ENCODE data around the gene GPR156. TPM values are rescaled to one million over a fixed set of nuclear protein-coding genes. Genes with fewer than 3 reads are reported as not detected.

The GPR156 gene
- total and polyA plus RNA-seq, 2 of the 4 experiments (the other 2 are of a cell fraction) = 0.09 to 0.18 TPM

- DNase-seq (no peak), ATAC-seq (ENCODE audit: low read depth) (no peak)
- ChIA-PET CTCF (no interaction called here), POLR2A (ENCODE audit: unreplicated experiment) (no interaction called here)
- no peak overlapping the region for H3K23ac ChIP-seq (ENCODE audit: low read depth, low read length)
- no peaks in the 10 kb centered on the region for H3K79me1 ChIP-seq (ENCODE audit: low read depth in 1 of 2, low read length in 2 of 2)
- in situ Hi-C loops (cut with MboI; ENCODE audit: low sequenced_read_pairs) = no loop called here
- no peak overlapping the region for H3K18ac ChIP-seq (ENCODE audit: low read depth, low read length)
- H3K4ac ChIP-seq (ENCODE audit: low read depth, low read length) = no peak overlapping the region
- peaks cover 7% of the 10 kb centered on the region for H3K9me1 ChIP-seq (ENCODE audit: insufficient read depth, low read length)
- no TSS peak for BruUV-seq (replicated peaks)
- dilution Hi-C loops (cut with HindIII; ENCODE audit: low sequenced_read_pairs, unreplicated experiment) = no loop called here
- no peak overlapping the region for H3K4me2 ChIP-seq (ENCODE audit: low read depth, low read length)
- no peak overlapping the region for H2AFZ ChIP-seq (replicated peaks; ENCODE audit: low read length, poor library complexity)
- no peak overlapping the region for H2BK20ac ChIP-seq (ENCODE audit: low read depth, low read length)
- no peaks in the 10 kb centered on the region for H3K36me3 ChIP-seq (ENCODE audit: control insufficient read depth, insufficient read depth, low read length)
- H4K20me1 ChIP-seq (ENCODE audit: insufficient read depth, low read length) = no peaks in the 10 kb centered on the region
- no peak overlapping the region for H4K5ac ChIP-seq (ENCODE audit: low read depth, low read length)
- H2BK120ac ChIP-seq (ENCODE audit: low read depth, low read length) = no peak overlapping the region
- H3K27me3 ChIP-seq (ENCODE audit: control insufficient read depth, insufficient read depth, low read length) = no peaks in the 10 kb centered on the region
- H3K56ac ChIP-seq (ENCODE audit: extremely low read depth, insufficient read depth, low read length) = no peak overlapping the region
- H2AK9ac ChIP-seq (replicated peaks; ENCODE audit: low read depth, low read length, poor library complexity) = no peak overlapping the region
- H4K8ac ChIP-seq (ENCODE audit: low read depth in 2 of 2, low read length in 2 of 2) = no peak overlapping the region
- H3K14ac ChIP-seq (replicated peaks; ENCODE audit: low read depth, low read length) = no peak overlapping the region
- H2BK15ac ChIP-seq (ENCODE audit: low read depth, low read length) = no peak overlapping the region
- no peak overlapping the region for H4K91ac ChIP-seq (ENCODE audit: insufficient read depth, low read depth, low read length)
- WGBS, 2 experiments (ENCODE audit: extremely low coverage in 2 of 2, insufficient read length in 1 of 2) = 83% methylated on average over 1 of the region's 4 CpGs; no CpG with 5 or more reads in 1 of the 2 experiments
- no peak overlapping the region for H2AK5ac ChIP-seq (ENCODE audit: low read depth, low read length)
- H3K4me3 ChIP-seq (ENCODE audit: insufficient read depth, low read depth, low read length) = no peak overlapping the region
- H3K9ac ChIP-seq (ENCODE audit: low read depth, low read length) = no peak overlapping the region
- no peak overlapping the region for H3K27ac ChIP-seq (ENCODE audit: insufficient read depth, low read length)
- TF ChIP-seq NFE2L2 (IDR thresholded peaks at IDR 0.05; ENCODE audit: low read depth, low read length) (no peak), RAD21 (IDR thresholded peaks at IDR 0.05; ENCODE audit: low read length) (no peak), CHD1 (IDR thresholded peaks at IDR 0.05; ENCODE audit: low read depth, low read length) (no peak), MAFK (IDR thresholded peaks at IDR 0.05; ENCODE audit: low read depth, low read length) (no peak), ELK1 (IDR thresholded peaks at IDR 0.05; ENCODE audit: borderline replicate concordance, low read depth, low read length) (no peak), CEBPB (IDR thresholded peaks at IDR 0.05; ENCODE audit: low read depth, low read length) (no peak), FOS (IDR thresholded peaks at IDR 0.05; ENCODE audit: low read depth, low read length) (no peak), MAZ (IDR thresholded peaks at IDR 0.05; ENCODE audit: borderline replicate concordance, low read depth, low read length) (no peak), BHLHE40 (IDR thresholded peaks at IDR 0.05; ENCODE audit: low read depth, low read length) (no peak), RCOR1 (IDR thresholded peaks at IDR 0.05; ENCODE audit: insufficient replicate concordance, low read length) (no peak), USF2 (IDR thresholded peaks at IDR 0.05; ENCODE audit: low read depth, low read length) (no peak), SMC3 (IDR thresholded peaks at IDR 0.05; ENCODE audit: low read depth, low read length) (no peak), POLR2A (IDR thresholded peaks at IDR 0.05; ENCODE audit: low read depth, low read length) (no peak)
- no peaks in the 10 kb centered on the region for H3K9me3 ChIP-seq (ENCODE audit: control insufficient read depth, insufficient read depth, low read length)
- intact Hi-C loops (cut with micrococcal nuclease) = loop anchor here (5.0 kb wide), 1 partner anchor 104 kb away; the partner anchor contains the start of gene GSK3B
- no peak overlapping the region for H2BK5ac ChIP-seq (ENCODE audit: low read depth, low read length, poor library complexity, severe bottlenecking)
- H3K4me1 ChIP-seq (ENCODE audit: control insufficient read depth, insufficient read depth, low read length) = peaks cover 8% of the 10 kb centered on the region; the same call in 1 of the 2 replicates
Observed at GRCh38 chr3:120196333-120196732, 88.7 kb downstream of the GPR156 start.
